ENCODE measurements around the gene CACNA2D1.

DNA sequence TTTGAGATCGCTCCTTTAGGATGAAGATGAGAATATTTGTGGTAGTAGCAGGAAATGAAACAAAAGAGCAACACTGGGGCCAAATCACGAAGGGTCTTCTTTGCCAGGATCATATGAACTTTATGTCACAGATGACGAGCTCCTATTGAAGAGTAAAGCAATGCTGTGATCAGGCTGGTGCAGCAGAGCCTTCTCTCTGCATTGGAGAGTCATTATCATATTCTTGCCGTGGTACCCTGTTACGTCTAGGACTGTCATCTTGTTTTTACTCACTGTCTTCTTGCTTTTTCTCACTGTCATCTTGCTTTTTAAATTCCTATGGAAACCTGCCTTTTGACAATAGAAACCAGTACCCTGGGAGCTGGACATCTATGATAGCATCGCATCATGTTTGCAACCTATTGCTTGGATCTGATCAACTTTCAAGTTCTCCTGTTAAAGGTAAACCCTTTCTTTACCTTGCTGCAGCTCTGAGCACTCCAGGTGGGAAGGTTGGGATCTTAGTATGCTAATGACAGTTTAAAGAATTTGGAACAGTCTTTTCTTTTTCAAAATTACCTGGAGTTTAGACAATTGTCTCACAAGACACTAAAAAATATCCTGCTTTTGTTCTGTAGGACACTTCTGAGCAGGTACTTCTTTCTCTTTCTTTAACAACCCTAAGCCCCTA is 27.9 kb upstream of the CACNA2D1 start:
- TF ChIP-seq CTCF (IDR thresholded peaks at IDR 0.05), result no peak
- TF ChIP-seq SIN3A (IDR thresholded peaks at IDR 0.05; ENCODE audit: borderline replicate concordance, insufficient read depth, low read depth, low read length), result no peak
- TF ChIP-seq REST (IDR thresholded peaks at IDR 0.05; ENCODE audit: insufficient read depth in 1 of 2, low read depth in 2 of 2, low read length in 1 of 2), result no peak
